Karpas-422 (cell line): Measurements from ENCODE around the gene TCF7L1. TPM values are rescaled to one million over a fixed set of nuclear protein-coding genes. Genes with fewer than 3 reads are reported as not detected.

Source experiments
- DNase-seq: peaks from one replicate; pipeline ENCODE4 v3.0.0-alpha.2; 2015
- H2AFZ ChIP-seq: fragments of 200-600 bp; sonication (generic); 2 replicates; pipeline ENCODE4 v1.6.1; 2014; ENCODE audit warnings: antibody characterized with exemption, low read length, mixed read lengths
- H3K27ac ChIP-seq: fragments of 200-600 bp; sonication (generic); 2 replicates; pipeline ENCODE4 v1.5.1; 2014; ENCODE audit warnings: mild to moderate bottlenecking, low read length, moderate library complexity
- H3K27me3 ChIP-seq: fragments of 200-600 bp; sonication (generic); 2 replicates; pipeline ENCODE4 v1.6.1; 2014; ENCODE audit warnings: low read length, mixed read lengths
- H3K36me3 ChIP-seq: fragments of 200-600 bp; sonication (generic); 2 replicates; pipeline ENCODE4 v1.6.1; 2014; ENCODE audit warnings: low read length, mixed read lengths; ENCODE audit not compliant: insufficient read depth
- H3K4me1 ChIP-seq: fragments of 200-600 bp; sonication (generic); 2 replicates; pipeline ENCODE4 v1.6.1; 2014; ENCODE audit warnings: mild to moderate bottlenecking, low read length, mixed read lengths
- H3K4me2 ChIP-seq: fragments of 200-600 bp; sonication (generic); 2 replicates; pipeline ENCODE4 v1.6.1; 2014; ENCODE audit warnings: low read length, low read depth, mild to moderate bottlenecking; ENCODE audit not compliant: poor library complexity, severe bottlenecking
- H3K4me3 ChIP-seq: fragments of 200-600 bp; sonication (generic); 2 replicates; pipeline ENCODE4 v1.5.1; 2014; ENCODE audit warnings: mild to moderate bottlenecking, antibody characterized with exemption, low read length, mixed read lengths
- H3K79me2 ChIP-seq: fragments of 200-600 bp; sonication (generic); 2 replicates; pipeline ENCODE4 v1.6.1; 2014; ENCODE audit warnings: mild to moderate bottlenecking, low read length, mixed read lengths
- H3K9ac ChIP-seq: fragments of 200-600 bp; sonication (generic); 2 replicates; pipeline ENCODE4 v1.6.0; 2014; ENCODE audit warnings: low read length
- H3K9me2 ChIP-seq: fragments of 200-600 bp; sonication (generic), shearing (Covaris generic); replicated peaks from 2 replicates; pipeline ENCODE4 v1.6.0; 2014; ENCODE audit warnings: mild to moderate bottlenecking, low read length, moderate library complexity; ENCODE audit not compliant: insufficient read depth
- H3K9me3 ChIP-seq: fragments of 300-700, 200-600 bp; sonication (generic); 2 replicates; pipeline ENCODE4 v1.6.1; 2014; ENCODE audit warnings: low read length, mixed read lengths
- H4K20me1 ChIP-seq: fragments of 200-600 bp; sonication (generic); 2 replicates; pipeline ENCODE4 v1.6.1; 2014; ENCODE audit warnings: mild to moderate bottlenecking, antibody characterized with exemption, low read length, low read depth; ENCODE audit not compliant: insufficient read depth
- total RNA-seq: library from RNA; depleted of rRNA; stranded (reverse); fragments of >200 nt; shearing (Covaris generic); gene quantifications from 2 replicates; pipeline ENCODE4 v1.2.3, GENCODE V29; 2014; ENCODE audit warnings: low replicate concordance

Gene TCF7L1
- total RNA-seq, 1 experiment from 2014 or later: not detected

GRCh38 chr2:85215448-85216401 lies 82.5 kb downstream of the TCF7L1 start:
- Histone ChIP-seq H4K20me1 (no peaks in the 10 kb centered on the region), H3K4me1 (no peaks in the 10 kb centered on the region), H3K9me3 (no peaks in the 10 kb centered on the region), H3K4me2 (no peak overlapping the region), H2AFZ (no peak overlapping the region), H3K36me3 (no peaks in the 10 kb centered on the region), H3K4me3 (no peak overlapping the region), H3K9me2 (no peaks in the 10 kb centered on the region), H3K27me3 (peaks cover 5% of the 10 kb centered on the region; the same call in 1 of the 2 replicates), H3K79me2 (no peaks in the 10 kb centered on the region), H3K9ac (no peak overlapping the region), H3K27ac (no peak overlapping the region)
- no peak for DNase-seq

GRCh38 chr2:85216927-85217326 lies 83.7 kb downstream of the TCF7L1 start:
- no peaks in the 10 kb centered on the region for H3K9me3 ChIP-seq
- H3K4me2 ChIP-seq: no peak overlapping the region
- no peaks in the 10 kb centered on the region for H3K36me3 ChIP-seq
- no peaks in the 10 kb centered on the region for H3K4me1 ChIP-seq
- H4K20me1 ChIP-seq: no peaks in the 10 kb centered on the region
- H3K4me3 ChIP-seq: no peak overlapping the region
- no peak overlapping the region for H2AFZ ChIP-seq
- DNase-seq: no peak
- no peaks in the 10 kb centered on the region for H3K79me2 ChIP-seq
- H3K9ac ChIP-seq: no peak overlapping the region
- no peaks in the 10 kb centered on the region for H3K9me2 ChIP-seq
- H3K27me3 ChIP-seq: peaks cover 5% of the 10 kb centered on the region; the same call in 1 of the 2 replicates
- no peak overlapping the region for H3K27ac ChIP-seq

GRCh38 chr2:85221067-85221691 lies 88.0 kb downstream of the TCF7L1 start:
- no peak overlapping the region for H3K4me3 ChIP-seq
- DNase-seq: no peak

DNA sequence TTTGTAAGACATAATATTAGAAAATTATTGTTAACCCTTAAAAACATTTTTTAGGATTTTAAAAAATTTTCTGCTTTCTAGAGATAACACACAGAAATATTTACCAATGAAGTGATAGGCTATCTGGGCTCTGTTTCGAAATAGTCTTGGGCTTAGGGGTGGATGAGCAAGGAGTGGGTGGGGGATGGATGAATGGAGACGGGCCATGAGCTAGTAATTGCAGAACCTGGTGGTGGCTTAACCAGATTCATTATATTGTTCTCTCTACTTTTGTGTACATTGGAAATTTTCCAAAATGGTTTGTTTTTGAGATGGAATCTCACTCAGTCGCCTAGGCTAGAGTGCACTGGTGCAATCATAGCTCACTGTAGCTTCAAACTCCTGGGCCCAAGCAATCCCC lies 89.6 kb downstream of the TCF7L1 start:
- peaks cover 5% of the 10 kb centered on the region; the same call in 1 of the 2 replicates for H3K27me3 ChIP-seq
- no peak for DNase-seq
- no peak overlapping the region for H3K4me2 ChIP-seq

More at GRCh38 chr2:85221067-85221691, 88.0 kb downstream of the TCF7L1 start:
- peaks cover 5% of the 10 kb centered on the region; the same call in 1 of the 2 replicates for H3K27me3 ChIP-seq
- no peak overlapping the region for H3K4me2 ChIP-seq
- H3K9me3 ChIP-seq: no peaks in the 10 kb centered on the region
- H3K27ac ChIP-seq: no peak overlapping the region
- no peaks in the 10 kb centered on the region for H3K4me1 ChIP-seq
- no peaks in the 10 kb centered on the region for H3K36me3 ChIP-seq
- no peaks in the 10 kb centered on the region for H4K20me1 ChIP-seq
- no peak overlapping the region for H3K9ac ChIP-seq
- no peaks in the 10 kb centered on the region for H3K79me2 ChIP-seq
- no peaks in the 10 kb centered on the region for H3K9me2 ChIP-seq
- no peak overlapping the region for H2AFZ ChIP-seq

GRCh38 chr2:85226783-85227182 lies 93.6 kb downstream of the TCF7L1 start:
- Histone ChIP-seq H3K79me2 (no peaks in the 10 kb centered on the region), H2AFZ (no peak overlapping the region), H3K9me3 (no peaks in the 10 kb centered on the region), H3K27me3 (no peaks in the 10 kb centered on the region), H3K9ac (no peak overlapping the region), H4K20me1 (no peaks in the 10 kb centered on the region), H3K9me2 (no peaks in the 10 kb centered on the region), H3K27ac (no peak overlapping the region), H3K4me3 (no peak overlapping the region), H3K4me2 (no peak overlapping the region), H3K36me3 (no peaks in the 10 kb centered on the region), H3K4me1 (no peaks in the 10 kb centered on the region)
- DNase-seq: no peak

More for the DNA sequence above, 89.6 kb downstream of the TCF7L1 start:
- no peaks in the 10 kb centered on the region for H3K9me2 ChIP-seq
- H3K36me3 ChIP-seq: no peaks in the 10 kb centered on the region
- H3K79me2 ChIP-seq: no peaks in the 10 kb centered on the region
- H3K4me1 ChIP-seq: no peaks in the 10 kb centered on the region
- H3K4me3 ChIP-seq: no peak overlapping the region
- H3K9me3 ChIP-seq: no peaks in the 10 kb centered on the region
- no peak overlapping the region for H3K9ac ChIP-seq
- H2AFZ ChIP-seq: no peak overlapping the region
- H4K20me1 ChIP-seq: no peaks in the 10 kb centered on the region
- no peak overlapping the region for H3K27ac ChIP-seq

DNA sequence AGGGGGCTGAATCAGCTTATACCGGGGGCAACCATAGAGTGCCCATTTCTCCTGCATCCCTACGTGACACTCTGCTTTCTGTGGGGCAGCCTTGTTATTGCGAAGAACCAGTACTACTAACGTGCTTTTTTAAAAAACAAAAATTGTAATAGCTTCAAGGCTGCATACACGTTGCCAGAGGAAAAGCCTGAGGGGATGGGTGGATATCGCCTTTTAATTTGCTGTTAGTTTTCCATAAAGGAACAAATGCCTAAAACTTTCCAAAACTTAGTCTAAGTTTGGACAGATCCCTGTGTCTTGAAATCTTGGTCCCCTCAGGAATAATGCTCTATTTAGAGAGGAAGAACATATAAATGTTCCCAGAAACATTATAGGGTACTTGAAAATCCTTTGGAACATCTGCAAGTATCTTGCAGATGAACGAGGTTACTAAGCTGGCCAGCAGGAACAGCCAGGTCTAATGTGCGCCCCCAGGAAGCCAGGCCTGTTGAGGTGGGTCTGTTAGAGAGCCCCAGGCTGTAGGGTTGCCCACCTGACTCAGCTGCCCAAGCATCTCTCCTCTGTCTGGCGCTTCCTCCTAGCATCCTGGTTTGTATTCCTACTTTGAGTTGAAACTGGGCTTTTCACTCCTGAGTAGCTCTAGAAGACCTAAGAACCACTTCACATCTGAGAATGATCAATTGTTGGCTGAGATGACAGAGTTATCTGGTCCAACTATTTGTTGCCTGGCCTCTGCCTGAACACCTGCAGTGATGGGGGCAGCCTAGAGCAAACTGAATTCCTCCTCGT lies 97.7 kb downstream of the TCF7L1 start:
- Histone ChIP-seq H3K9ac (no peak overlapping the region), H3K9me2 (no peaks in the 10 kb centered on the region), H3K36me3 (no peaks in the 10 kb centered on the region), H3K4me3 (no peak overlapping the region), H3K4me1 (no peaks in the 10 kb centered on the region), H3K27me3 (no peaks in the 10 kb centered on the region), H3K27ac (no peak overlapping the region), H3K9me3 (no peaks in the 10 kb centered on the region), H3K4me2 (no peak overlapping the region), H4K20me1 (no peaks in the 10 kb centered on the region), H3K79me2 (no peaks in the 10 kb centered on the region), H2AFZ (peak overlapping the region; percentile 51; the same call in 1 of the 2 replicates)
- peak; percentile 58 for DNase-seq

DNA sequence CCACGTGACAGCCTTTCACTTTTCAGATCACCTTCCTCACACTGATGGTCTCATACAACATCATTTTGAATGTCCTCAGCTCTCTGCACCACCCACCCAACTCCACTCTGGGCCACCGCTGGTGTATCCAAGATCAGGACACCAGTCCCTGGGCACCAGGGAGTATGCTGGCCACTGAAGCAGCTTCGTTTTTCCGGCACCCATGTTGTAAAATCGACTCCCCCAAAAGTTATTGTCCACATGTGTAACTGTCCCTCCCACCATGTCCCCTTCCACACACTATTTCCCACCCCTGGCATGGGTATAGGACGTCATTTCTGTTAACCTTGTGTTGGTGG lies 98.2 kb downstream of the TCF7L1 start:
- Histone ChIP-seq H3K4me2 (peak overlapping the region; percentile 21), H3K79me2 (no peaks in the 10 kb centered on the region), H2AFZ (peak overlapping the region; percentile 51; the same call in 1 of the 2 replicates), H3K9me3 (no peaks in the 10 kb centered on the region), H3K36me3 (no peaks in the 10 kb centered on the region), H3K9me2 (no peaks in the 10 kb centered on the region), H3K9ac (no peak overlapping the region), H4K20me1 (no peaks in the 10 kb centered on the region; the same call in 1 of the 2 replicates), H3K27me3 (no peaks in the 10 kb centered on the region), H3K4me3 (no peak overlapping the region), H3K27ac (no peak overlapping the region), H3K4me1 (no peaks in the 10 kb centered on the region)
- DNase-seq: no peak

DNA sequence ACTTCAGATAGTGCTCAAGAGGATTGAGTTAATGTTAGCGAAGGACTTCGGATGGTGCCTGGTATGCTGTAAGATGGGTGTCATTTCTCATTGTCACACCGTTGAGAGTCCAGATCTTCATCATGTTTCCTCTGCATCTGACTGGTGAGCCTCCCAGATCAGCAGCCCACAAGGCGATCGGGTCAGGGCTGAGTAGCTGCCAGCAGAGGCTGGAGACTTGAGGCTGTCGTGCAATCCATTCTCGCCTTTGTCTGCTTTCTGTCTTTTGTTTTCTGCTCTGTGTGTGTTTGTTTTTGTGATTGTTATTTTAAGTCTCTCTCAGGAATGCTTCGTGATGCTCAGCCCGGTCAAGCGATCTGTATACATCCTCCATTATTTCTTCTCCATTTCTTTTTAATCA lies 98.8 kb downstream of the TCF7L1 start:
- Histone ChIP-seq H3K9ac (no peak overlapping the region), H3K27ac (no peak overlapping the region), H3K79me2 (no peaks in the 10 kb centered on the region), H3K4me1 (no peaks in the 10 kb centered on the region), H4K20me1 (peaks cover 4% of the 10 kb centered on the region; the same call in 1 of the 2 replicates), H3K4me2 (no peak overlapping the region), H3K9me2 (no peaks in the 10 kb centered on the region), H3K4me3 (no peak overlapping the region), H3K36me3 (no peaks in the 10 kb centered on the region), H3K9me3 (no peaks in the 10 kb centered on the region), H2AFZ (no peak overlapping the region), H3K27me3 (no peaks in the 10 kb centered on the region)
- DNase-seq: no peak
